CD4-positive, alpha-beta T cell treated with Interleukin-2 at 100 ng/mL for 4 hours (primary cell): ENCODE data around the gene LPAR1.
"Not testable (repeated sequence)": the region's sequence is repeated elsewhere in the genome, so short reads cannot be mapped to it uniquely, and the experiment has no call there.

Source experiments
- DNase-seq: peaks from one replicate; pipeline ENCODE4 v3.0.0-alpha.2; 2020; ENCODE audit warnings: low spot score

LPAR1 gene

DNA sequence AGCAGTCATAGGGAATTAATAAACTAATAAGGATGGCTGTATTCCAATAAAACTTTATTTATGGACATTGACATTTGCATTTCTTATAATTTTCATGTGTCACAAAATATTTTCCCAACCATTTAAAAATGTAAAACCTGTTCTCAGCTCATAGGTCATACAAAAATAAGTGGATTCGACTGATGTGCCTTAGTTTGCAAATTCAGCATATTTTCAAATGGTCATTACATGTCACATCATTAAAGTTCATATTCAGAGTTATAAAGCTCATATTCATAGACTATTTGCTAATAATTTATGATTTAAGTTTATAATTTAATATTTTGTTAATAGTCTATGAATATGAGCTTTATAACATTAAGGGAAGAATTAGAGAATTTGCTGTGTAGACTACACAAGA is 166.5 kb downstream of the LPAR1 start:
- DNase-seq: no peak

DNA sequence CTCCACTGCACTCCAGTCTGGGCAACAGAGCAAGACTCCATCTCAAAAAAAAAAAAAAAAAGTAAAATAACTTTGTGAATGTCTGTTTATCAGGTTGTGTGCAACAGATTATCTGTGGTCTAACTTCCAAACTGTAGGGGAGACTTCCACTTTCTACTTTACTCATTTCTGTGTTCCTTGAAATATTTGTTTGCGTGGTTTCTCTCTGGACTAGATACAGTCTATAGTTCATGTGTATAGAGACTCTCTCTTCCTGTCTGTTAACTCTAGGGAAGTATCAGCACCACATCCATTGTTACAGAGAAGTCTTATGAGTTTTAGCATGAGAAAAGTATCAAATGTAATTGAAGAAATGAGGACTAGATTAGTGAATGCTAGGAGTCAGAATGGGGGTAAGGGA is 168.3 kb downstream of the LPAR1 start:
- DNase-seq: no peak

DNA sequence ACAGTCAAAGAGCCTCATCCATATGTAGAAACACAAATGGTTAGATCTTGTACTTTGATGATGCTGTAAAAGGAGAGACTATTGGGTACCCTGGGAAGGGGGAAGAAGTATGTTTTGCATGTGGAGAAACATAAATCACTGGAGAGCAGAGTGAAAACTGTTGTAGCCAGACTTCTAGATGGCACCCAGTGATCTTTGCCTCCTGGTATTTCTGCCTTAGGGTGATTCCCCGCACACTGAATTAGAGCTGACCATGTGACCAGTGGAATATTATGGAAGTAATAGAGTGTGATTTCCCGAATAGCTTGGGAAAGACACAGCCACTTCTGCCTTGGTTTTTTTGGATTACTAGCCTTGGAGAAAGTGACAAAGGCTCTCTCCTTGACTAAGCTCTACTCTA is 174.3 kb downstream of the LPAR1 start:
- no peak for DNase-seq

DNA sequence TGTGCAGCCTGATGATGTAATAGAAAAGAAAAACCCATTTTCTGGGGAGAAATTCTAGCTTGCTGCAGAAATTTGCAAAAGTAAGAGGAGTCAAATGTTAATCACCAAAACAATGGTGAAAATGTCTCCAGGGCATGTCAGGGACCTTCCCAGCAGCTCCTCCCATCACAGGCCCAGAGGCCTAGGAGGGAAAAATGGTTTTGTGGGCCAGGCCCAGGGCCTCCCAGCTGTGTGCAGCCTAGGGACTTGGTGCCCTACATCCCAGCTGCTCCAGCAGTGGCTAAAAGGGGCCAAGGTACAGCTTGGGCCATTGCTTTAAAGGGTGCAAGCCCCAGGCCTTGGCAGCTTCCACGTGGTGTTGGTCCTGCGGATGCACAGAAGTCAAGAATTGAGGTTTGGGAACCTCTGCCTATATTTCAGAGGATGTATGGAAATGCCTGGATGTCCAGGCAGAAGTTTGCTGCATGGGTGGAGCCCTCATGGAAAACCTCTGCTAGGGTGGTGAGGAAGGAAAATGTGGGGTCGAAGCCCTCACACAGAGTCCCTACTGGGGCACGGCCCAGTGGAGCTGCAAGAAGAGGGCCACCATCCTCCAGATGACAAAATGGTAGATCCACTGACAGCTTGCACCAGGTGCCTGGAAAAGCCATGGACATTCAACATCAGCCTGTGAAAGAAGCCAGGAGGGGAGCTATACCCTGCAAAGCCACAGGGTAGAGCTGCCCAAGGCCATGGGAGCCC is 176.7 kb downstream of the LPAR1 start:
- not testable (repeated sequence) for DNase-seq

DNA sequence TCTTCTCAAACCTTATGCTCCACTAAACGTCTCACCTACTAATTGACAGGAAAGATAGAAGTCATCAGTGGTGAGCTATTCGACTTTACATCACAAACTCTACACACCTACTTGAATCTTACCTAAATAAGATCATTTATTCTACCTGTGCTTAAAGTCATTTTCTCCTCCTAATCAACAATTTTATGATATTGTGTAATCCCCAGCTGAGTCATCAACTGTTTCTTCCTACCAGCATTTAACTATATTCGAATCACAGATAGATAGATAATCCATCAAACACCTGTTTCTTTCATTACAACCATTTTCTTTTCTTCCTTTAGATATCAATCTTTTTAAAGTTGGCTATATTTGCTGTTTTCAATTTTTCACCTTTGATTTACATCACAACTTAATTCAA is 181.5 kb downstream of the LPAR1 start:
- no peak for DNase-seq

DNA sequence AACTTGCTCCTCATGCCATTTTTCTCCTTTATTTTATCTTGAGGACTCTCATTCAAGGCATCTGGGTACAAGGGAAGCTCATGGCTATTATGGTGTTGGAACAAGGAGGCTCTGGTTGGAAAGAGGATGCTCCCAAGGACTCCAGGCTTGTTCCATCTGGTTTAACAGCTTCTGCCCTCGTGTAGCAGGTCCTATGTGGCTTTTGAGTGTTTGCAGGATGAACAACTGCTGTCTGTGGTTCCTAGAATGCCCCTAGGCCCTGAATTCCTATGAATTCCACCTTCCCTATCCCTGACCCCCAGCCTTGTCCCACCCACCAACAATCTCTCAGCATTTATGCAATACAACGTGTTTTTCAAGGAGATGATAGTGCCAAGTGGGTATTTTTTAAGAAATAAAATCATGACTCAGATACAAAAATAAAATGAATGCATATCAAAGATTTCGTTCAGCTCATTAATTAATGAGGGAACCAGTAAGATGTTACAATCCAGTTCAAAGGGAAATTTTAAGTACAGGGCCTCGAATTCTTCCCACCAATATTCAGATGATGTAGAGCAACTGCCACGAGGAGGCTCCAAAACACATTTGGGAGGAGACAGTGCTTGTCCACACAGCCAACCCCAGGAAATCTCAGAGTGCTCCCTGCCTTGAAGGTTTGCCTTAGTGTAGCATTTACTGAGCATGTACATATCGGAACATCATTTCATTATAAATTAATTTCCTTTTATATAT is 187.7 kb downstream of the LPAR1 start:
- no peak for DNase-seq

DNA sequence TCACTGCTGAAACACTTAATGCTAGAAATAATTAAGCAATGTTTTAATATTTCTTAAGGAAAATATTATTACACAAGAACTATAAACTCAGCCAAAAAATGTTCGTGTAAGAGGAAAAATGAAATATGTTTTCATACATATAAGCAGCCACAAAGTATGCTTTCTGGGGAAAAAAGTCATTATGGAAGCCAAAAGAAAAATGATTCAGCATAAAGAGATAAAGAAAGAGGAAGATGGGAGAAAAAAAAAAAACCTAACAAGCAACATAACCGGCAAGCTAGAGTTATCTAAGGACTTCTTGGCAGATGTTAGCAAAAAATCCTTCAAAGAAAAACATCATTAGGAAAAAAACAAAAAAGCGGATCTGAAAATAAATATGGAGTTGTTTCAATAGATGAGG is 190.6 kb downstream of the LPAR1 start:
- no peak for DNase-seq

DNA sequence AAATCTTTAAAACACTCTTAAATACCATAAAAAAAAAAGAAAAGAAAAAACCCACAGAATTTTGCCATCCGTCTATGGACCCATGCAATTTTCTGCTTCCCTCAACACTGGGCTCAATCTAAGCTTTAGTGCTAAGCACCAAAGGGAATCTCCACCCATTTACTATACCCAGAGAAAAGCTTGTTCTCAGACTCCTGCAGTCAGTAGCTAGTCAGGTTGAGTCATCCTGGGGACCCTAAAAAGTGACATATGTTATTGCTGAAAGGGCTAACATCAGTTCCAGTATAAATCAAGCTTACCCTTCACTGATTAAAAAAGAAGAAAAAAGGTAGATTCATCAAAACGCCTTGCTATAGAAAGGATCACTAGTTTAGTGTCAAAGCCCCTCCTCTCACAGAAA is 192.1 kb downstream of the LPAR1 start:
- DNase-seq: no peak

DNA sequence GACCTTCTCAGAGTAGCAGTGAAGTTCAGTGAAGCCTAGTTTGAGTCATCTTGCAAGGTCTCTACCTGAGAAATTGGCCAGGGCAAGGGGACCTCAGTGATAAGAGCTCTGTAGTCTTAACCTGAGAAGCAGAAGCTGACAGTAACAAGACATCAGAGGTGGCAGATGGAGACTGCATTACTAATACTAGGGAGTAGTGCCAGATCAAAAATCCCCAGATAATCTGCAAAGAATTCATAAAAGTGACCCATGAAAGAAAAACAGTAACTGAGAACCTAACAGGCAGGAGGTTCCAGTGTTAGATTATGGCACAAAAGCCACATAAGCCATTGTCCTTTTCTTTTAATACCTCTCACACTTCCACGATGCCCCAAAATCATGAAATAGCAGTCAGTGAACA is 194.1 kb downstream of the LPAR1 start:
- no peak for DNase-seq

DNA sequence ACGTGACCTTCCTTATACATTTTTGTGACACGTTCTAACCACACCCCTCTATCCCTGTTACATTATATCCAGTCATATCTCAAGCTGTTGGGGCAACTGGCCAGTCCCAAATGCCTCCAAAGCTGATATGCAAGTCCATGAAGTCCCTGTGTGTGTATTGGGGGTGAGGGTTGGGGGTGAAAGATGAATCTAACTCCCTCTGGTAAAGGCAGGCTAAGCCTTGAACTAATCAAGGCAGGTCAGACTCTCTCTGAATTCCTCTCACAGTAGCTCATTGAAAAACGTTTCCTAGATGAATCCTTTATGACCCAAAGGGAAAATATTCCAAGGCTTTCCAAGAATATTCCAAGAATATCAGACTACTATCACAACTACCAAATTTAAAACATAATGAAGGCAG is 195.3 kb downstream of the LPAR1 start:
- DNase-seq: no peak

DNA sequence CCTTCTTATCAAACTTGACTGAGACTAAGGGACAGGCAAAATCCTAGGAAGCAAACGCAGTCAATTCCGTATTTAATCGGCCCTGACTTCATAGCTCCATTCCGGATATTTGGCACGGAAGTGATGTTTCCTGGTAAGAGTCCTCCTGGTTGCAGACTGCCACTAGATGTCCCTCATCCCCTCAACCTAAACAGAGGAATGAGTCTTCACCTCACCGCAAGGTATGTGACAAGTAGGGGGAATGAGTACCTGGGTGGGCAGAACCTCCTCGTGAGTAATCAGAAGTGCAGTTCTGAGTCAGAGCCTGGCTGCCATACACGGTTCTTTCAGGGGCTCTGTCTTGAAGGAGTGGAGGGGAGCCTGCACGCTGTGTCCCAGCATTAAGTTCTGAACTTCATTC is 196.1 kb downstream of the LPAR1 start:
- DNase-seq: no peak

DNA sequence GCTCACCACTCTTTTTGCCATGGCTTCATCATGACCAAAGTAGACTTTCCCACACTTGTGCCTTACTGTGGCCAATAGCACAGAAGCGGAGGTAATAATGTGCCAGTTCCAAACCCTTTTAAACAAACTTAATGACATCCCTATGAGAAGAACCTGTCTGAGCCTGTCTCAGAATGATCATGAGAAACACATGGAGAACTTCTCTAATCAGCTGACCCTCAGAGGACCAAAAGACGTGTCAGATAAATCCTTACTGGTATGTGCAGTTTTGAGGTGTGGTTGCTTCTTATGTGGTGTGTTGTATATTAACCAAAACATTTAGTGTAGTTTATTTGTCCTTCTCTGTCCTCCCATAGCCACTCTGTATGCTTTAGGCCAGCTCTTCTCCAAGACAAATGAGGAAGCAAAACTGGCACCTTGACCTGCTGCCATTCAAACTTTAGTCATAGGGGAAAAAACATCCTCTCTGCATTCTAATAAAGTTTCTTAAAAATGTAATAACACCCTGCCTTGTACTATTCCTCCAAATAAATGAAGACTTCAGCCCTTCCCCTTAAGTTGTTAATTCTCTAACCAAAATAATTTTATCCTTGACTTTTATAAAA is 200.8 kb downstream of the LPAR1 start:
- DNase-seq: no peak

DNA sequence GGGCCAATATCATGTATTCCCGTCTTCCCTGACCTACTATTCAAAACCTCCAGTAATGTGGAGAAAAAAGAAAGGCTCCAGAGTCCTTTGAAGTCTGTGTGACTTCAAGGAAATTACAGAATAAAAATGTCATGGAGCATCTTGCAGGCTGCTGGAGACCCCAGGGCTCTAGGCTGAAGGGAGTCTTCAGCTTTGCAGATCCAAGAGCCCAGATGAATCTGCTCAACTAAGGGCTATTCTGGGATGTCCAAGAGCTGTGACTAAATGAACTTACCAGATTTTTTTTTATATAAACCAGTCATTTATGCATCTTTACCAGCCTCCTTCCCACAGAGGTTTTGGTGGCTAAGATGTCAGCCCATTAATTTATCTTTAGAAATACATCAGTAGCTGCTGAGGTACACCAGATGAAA is 202.4 kb downstream of the LPAR1 start:
- no peak for DNase-seq

DNA sequence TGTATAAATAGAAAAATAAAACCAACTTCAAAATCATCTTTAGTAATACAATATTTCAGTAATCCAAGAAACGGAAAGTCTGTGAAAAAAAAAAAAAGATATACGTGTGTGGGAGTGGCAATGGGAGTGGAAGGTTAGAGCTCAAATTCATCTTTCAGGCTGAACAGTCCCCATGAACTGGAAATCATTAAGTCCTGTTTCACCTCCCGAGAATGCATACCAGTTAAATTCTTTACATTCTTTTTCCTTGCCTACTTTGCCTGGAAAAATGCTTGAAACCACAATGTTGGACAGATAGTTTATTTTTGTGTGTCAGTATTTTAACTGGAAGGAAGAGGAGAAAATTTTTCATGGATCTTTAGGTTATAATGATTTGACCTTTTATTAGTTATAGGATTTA is 202.9 kb downstream of the LPAR1 start:
- no peak for DNase-seq

DNA sequence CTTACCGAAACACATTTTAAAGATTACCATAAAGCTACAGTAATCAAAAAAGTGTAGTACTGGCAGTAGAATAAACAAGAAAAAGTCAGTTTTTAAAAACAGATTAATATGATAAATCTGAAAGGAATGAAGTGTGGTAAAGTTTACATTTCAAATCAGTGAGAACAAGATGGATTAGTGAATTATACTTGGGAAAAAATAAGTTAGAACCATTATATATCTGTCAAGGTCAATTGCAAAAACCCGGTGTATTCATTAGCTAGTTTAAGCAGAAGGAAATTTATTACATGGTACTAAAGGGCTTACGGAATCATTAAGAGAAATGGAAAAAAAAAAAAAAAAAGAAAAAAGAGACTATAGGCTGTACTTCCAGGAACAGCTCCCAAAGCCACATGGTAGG is 205.3 kb downstream of the LPAR1 start:
- DNase-seq: no peak

DNA sequence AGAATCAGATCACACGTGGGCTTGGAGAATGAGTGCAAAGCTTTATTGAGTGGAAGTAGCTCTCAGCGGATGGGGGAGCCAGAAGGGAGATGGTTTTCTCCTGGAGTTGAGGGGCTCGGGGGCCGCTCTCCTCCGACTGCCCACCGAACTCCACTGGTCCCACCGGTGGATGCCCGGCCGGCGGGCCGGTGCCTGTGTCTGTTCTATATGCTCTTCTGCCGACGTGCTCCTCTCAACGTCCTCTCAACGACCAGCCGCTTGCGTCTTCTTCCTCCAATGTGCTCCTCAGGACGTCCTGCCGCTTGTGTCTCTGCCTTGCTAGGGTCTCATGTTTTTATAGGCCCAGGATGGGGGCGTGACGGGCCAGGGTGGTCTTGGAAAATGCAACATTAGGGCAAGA is 207.8 kb downstream of the LPAR1 start:
- DNase-seq: no peak

DNA sequence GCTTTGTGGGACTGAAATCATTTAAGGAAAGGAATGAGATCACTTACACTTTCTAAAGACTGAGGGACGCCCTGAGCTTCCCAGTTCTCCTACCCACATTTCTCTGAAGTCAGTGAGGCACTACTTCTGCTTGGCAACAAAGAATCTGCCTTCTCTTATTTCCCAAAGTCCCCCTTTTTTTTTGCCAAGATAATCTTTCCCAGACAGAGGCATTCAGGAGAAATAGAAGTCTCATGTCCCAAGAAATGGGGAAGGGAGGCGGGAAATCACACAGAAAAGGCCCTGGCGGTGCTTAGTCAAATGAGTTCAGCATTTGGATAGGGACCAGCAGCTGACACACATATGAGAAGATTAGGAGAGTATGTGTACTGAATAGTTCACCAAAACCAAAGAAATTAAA is 210.0 kb downstream of the LPAR1 start:
- no peak for DNase-seq

DNA sequence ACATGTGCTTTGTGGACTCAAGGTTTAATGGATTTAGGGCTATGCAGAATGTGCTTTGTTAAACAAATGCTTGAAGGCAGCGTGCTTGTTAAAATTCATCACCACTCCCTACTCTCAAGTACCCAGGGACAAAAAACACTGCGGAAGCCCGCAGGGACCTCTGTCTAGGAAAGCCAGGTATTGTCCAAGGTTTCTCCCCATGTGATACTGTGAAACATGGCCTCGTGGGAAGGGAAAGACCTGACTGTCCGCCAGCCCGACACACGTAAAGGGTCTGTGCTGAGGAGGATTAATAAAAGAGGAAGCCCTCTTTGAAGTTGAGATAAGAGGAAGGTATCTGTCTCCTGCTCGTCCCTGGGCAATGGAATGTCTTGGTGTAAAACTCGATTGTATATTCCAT is 211.9 kb downstream of the LPAR1 start:
- not testable (repeated sequence) for DNase-seq

DNA sequence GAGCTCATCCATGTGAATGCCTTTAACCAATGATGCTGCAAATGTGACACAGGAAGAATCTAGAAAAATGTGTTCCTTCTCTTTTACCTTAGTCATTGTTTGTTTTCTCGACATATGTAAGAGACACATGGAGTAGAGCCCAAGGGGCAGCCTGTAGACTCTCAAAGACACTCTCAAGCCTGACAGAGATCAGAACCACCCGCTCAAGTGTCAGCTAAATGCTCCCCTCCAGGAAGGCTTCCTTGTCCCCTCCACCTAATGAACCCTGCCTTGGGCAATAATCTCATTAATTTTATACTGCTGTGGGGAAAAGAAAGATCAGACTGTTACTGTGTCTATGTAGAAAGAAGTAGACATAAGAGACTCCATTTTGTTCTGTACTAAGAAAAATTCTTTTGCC is 212.3 kb downstream of the LPAR1 start:
- no peak for DNase-seq

DNA sequence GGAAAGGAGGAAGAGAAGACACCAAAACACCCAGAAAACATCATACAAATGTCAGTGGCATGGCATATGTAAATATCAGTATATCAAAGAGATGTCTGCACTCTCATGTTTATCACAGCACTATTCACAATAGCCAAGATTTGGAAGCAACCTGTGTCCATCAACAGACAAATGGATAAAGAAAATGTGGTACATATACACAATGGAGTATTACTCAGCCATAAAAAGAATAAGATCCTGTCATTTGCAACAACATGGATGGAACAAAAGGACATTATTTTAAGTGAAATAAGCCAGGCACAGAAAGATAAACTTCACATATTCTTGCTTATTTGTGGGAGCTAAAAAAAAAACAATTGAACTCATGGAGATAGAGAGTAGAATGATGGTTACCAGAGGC is 213.1 kb downstream of the LPAR1 start:
- DNase-seq: not testable (repeated sequence)
